CD14-positive monocyte (primary cell): ENCODE results near the gene REXO5. TPM values are rescaled to one million over a fixed set of nuclear protein-coding genes. Genes with fewer than 3 reads are reported as not detected.

Experiments used
- DNase-seq, 3 donors: peaks; one replicate each; pipeline ENCODE4 v3.0.0-alpha.2; 2011 to 2022
- H2AFZ ChIP-seq: 2 replicates; pipeline ENCODE4 v1.6.0; 2012; ENCODE audit warnings: mild to moderate bottlenecking, low read depth, low read length, inconsistent platforms; ENCODE audit not compliant: insufficient read depth, poor library complexity, severe bottlenecking
- H3K27ac ChIP-seq, 2 donors: 1 replicate in 1 of 2; 2 replicates in 1 of 2; pipeline ENCODE4 v1.5.1; 2012 to 2013; ENCODE audit warnings: low read length in 2 of 2, control low read depth in 1 of 2, inconsistent platforms in 1 of 2, low read depth in 1 of 2, mild to moderate bottlenecking in 1 of 2
- H3K27me3 ChIP-seq, 2 donors: one replicate each; pipeline versions ENCODE4 v1.6.0 to v1.6.1; 2011 to 2013; ENCODE audit warnings: low read length in 2 of 2; ENCODE audit not compliant: control insufficient read depth in 2 of 2, insufficient read depth in 2 of 2
- H3K36me3 ChIP-seq, 2 donors: replicated peaks in 1 of 2; 1 replicate in 1 of 2; 2 replicates in 1 of 2; pipeline versions ENCODE4 v1.5.1 to v1.6.1; 2012 to 2013; ENCODE audit warnings: low read length in 2 of 2, control low read depth in 1 of 2, inconsistent platforms in 1 of 2, mild to moderate bottlenecking in 1 of 2; ENCODE audit not compliant: insufficient read depth in 2 of 2, control insufficient read depth in 1 of 2
- H3K4me1 ChIP-seq, 2 donors: 1 replicate in 1 of 2; 2 replicates in 1 of 2; pipeline versions ENCODE4 v1.5.1 to v1.6.1; 2012 to 2013; ENCODE audit warnings: low read length in 2 of 2, control low read depth in 1 of 2, inconsistent platforms in 1 of 2, mild to moderate bottlenecking in 1 of 2, moderate library complexity in 1 of 2; ENCODE audit not compliant: insufficient read depth in 2 of 2, control insufficient read depth in 1 of 2
- H3K4me2 ChIP-seq: replicated peaks from 2 replicates; pipeline ENCODE3; 2012; ENCODE audit warnings: low read length, moderate library complexity, mild to moderate bottlenecking; ENCODE audit not compliant: poor library complexity, severe bottlenecking; ENCODE audit errors: extremely low read depth
- H3K4me3 ChIP-seq, 3 experiments: fragments of 200-600 bp in 1 of 3; sonication (generic) in 1 of 3; replicated peaks in 1 of 3; 1 replicate in 2 of 3; 2 replicates in 1 of 3; pipeline ENCODE4 v1.5.1; 2011 to 2013; ENCODE audit warnings: low read length in 3 of 3, mild to moderate bottlenecking in 3 of 3, control low read depth in 2 of 3, low read depth in 2 of 3, inconsistent platforms in 1 of 3, moderate library complexity in 1 of 3
- H3K79me2 ChIP-seq: 2 replicates; pipeline ENCODE4 v1.6.0; 2012; ENCODE audit warnings: mild to moderate bottlenecking, control low read depth, inconsistent platforms, low read length, moderate library complexity; ENCODE audit not compliant: insufficient read depth
- H3K9ac ChIP-seq: 2 replicates; pipeline ENCODE4 v1.6.0; 2017; ENCODE audit warnings: low read length, mild to moderate bottlenecking; ENCODE audit not compliant: insufficient read depth, poor library complexity, severe bottlenecking
- H3K9me3 ChIP-seq, 2 donors: replicated peaks in 1 of 2; 1 replicate in 1 of 2; 2 replicates in 1 of 2; pipeline versions ENCODE4 v1.5.1 to v1.6.1; 2012 to 2013; ENCODE audit warnings: low read length in 2 of 2, control low read depth in 1 of 2; ENCODE audit not compliant: control insufficient read depth in 1 of 2, insufficient read depth in 1 of 2
- H4K20me1 ChIP-seq: 2 replicates; pipeline ENCODE4 v1.6.0; 2012; ENCODE audit warnings: mild to moderate bottlenecking, low read length, control low read depth, moderate library complexity; ENCODE audit not compliant: insufficient read depth
- H3K27ac Mint-ChIP-seq, 7 donors: one replicate each; pipeline ENCODE4 v1.8.0; 2020; ENCODE audit warnings: mild to moderate bottlenecking in 7 of 7, mixed read lengths in 7 of 7, moderate library complexity in 6 of 7, inconsistent platforms in 2 of 7
- H3K27me3 Mint-ChIP-seq, 3 donors: one replicate each; pipeline ENCODE4 v1.8.0; 2021 to 2022; ENCODE audit warnings: low read depth in 3 of 3, mild to moderate bottlenecking in 3 of 3, mixed read lengths in 3 of 3, moderate library complexity in 3 of 3, inconsistent platforms in 1 of 3
- H3K36me3 Mint-ChIP-seq, 2 donors: one replicate each; pipeline ENCODE4 v1.8.0; 2020; ENCODE audit warnings: mixed read lengths in 2 of 2, inconsistent platforms in 1 of 2, mild to moderate bottlenecking in 1 of 2
- H3K4me1 Mint-ChIP-seq: one replicate; pipeline ENCODE4 v1.8.0; 2020; ENCODE audit warnings: mild to moderate bottlenecking, mixed read lengths
- H3K4me3 Mint-ChIP-seq, 2 donors: one replicate each; pipeline ENCODE4 v1.8.0; 2020; ENCODE audit warnings: mild to moderate bottlenecking in 2 of 2, mixed read lengths in 2 of 2, moderate library complexity in 1 of 2
- H3K9me3 Mint-ChIP-seq, 7 donors: one replicate each; pipeline ENCODE4 v1.8.0; 2020 to 2022; ENCODE audit warnings: mixed read lengths in 7 of 7, mild to moderate bottlenecking in 6 of 7, moderate library complexity in 6 of 7, inconsistent platforms in 2 of 7
- CTCF ChIP-seq: fragments of 200-600 bp; IDR thresholded peaks from one replicate; pipeline ENCODE4 v1.8.0; 2022; ENCODE audit warnings: antibody characterized with exemption, mild to moderate bottlenecking
- WGBS: methylation state at CpG from one replicate; pipeline ENCODE4 v1.1.5; 2013; ENCODE audit warnings: missing lambda C conversion rate; ENCODE audit not compliant: insufficient coverage; 5-methylcytosine and 5-hydroxymethylcytosine counted together
- intact Hi-C, 2 donors: fragments of 100-400 bp; cut with micrococcal nuclease; formaldehyde crosslinking; loops; one replicate each; pipeline versions ENCODE4 v1.15.0 to v1.15.1; 2023
- polyA plus RNA-seq, 3 donors: library from polyadenylated mRNA; depleted of rRNA in 1 of 3; unstranded in 2 of 3; stranded (reverse) in 1 of 3; fragments of 300-500 nt in 2 of 3; fragments of >200 nt in 1 of 3; fragmentation: Illumina TruSeq in 2 of 3; gene quantifications; 1 replicate in 2 of 3; 2 replicates in 1 of 3; pipeline ENCODE4 v1.2.3, GENCODE V29; 2012 to 2021

Gene REXO5
- polyA plus RNA-seq, 3 donors: 0.52 to 1.4 (median 0.55) TPM

DNA sequence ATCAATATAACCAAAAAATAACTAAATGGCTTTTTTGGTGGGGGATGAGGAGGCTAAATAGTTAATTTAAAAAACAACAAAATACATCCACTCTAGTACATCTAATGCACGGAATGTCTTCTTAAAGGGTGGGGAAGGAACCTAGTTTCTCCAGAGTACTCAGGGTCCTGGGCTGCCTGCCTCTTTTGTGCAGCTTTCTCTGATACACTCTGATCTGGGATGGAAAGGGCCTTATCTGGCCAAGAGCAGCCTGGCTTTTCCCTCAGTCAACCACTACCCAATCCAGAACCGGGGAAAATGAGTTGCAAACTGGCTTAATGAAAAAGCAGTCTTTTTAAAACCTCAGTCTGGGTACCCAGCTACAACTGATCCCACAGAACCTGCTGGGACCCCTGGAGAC lies 51.0 kb downstream of the REXO5 start:
- Histone ChIP-seq H3K9me3 (no peaks in the 10 kb centered on the region), H3K27ac (no peak overlapping the region), H3K4me3 (no peak overlapping the region), H4K20me1 (no peaks in the 10 kb centered on the region), H3K79me2 (no peaks in the 10 kb centered on the region), H3K27me3 (no peaks in the 10 kb centered on the region), H3K9ac (no peak overlapping the region), H3K4me1 (no peaks in the 10 kb centered on the region), H2AFZ (no peak overlapping the region), H3K36me3 (peaks cover 34 to 82% of the 10 kb centered on the region in 2 donors), H3K4me2 (no peak overlapping the region)
- intact Hi-C loops: no loop called here
- TF ChIP-seq CTCF: no peak
- Mint-ChIP-seq H3K9me3 (no peaks in the 10 kb centered on the region), H3K27me3 (peaks cover 0 to 3% (median 0%) of the 10 kb centered on the region in 3 donors), H3K4me1 (no peaks in the 10 kb centered on the region), H3K4me3 (no peak overlapping the region), H3K36me3 (peaks cover 46 to 51% of the 10 kb centered on the region in 2 donors), H3K27ac (no peak overlapping the region)
- DNase-seq: no peak
- WGBS: no CpG with 5 or more reads among the region's 2 CpGs

GRCh38 chr16:20859229-20859628 lies 52.9 kb downstream of the REXO5 start:
- Mint-ChIP-seq H3K27me3 (peaks cover 0 to 2% (median 0%) of the 10 kb centered on the region in 3 donors), H3K4me3 (no peak overlapping the region), H3K9me3 (no peaks in the 10 kb centered on the region), H3K27ac (no peak overlapping the region), H3K4me1 (no peaks in the 10 kb centered on the region), H3K36me3 (peaks cover 44 to 53% of the 10 kb centered on the region in 2 donors)
- H3K4me2 ChIP-seq: no peak overlapping the region
- H2AFZ ChIP-seq: no peak overlapping the region
- H3K4me3 ChIP-seq: no peak overlapping the region
- peaks cover 9% of the 10 kb centered on the region for H4K20me1 ChIP-seq
- intact Hi-C loops: no loop called here
- no peak overlapping the region for H3K27ac ChIP-seq
- H3K4me1 ChIP-seq: no peaks in the 10 kb centered on the region
- H3K9me3 ChIP-seq: no peaks in the 10 kb centered on the region
- no peaks in the 10 kb centered on the region for H3K27me3 ChIP-seq
- TF ChIP-seq CTCF: no peak
- no CpG with 5 or more reads among the region's 3 CpGs for WGBS
- no peak for DNase-seq
- H3K79me2 ChIP-seq: peaks cover 3% of the 10 kb centered on the region
- no peak overlapping the region for H3K9ac ChIP-seq
- peaks cover 37 to 71% of the 10 kb centered on the region in 2 donors for H3K36me3 ChIP-seq
